HEK293 (cell line): Measurements from ENCODE around the gene SLC38A8.
A peak's percentile ranks its signal among the peaks of the same experiment; 100 is the strongest.

Experiments
- CTCF ChIA-PET: fragments of 350-600 bp; formaldehyde crosslinking; extraction: SDS; loops from one replicate; lab custom pipeline; 2021; ENCODE audit warnings: antibody characterized with exemption; lab: Yijun Ruan, JAX
- POLR2A ChIA-PET: fragments of 300-600 bp; formaldehyde crosslinking; extraction: SDS; loops from one replicate; lab custom pipeline; 2020; ENCODE audit warnings: antibody characterized with exemption, inconsistent platforms; lab: Yijun Ruan, JAX
- H3K27ac ChIP-seq: fragments of 200-500 bp; sonication (Bioruptor generic); 2 replicates; pipeline ENCODE4 v1.5.1; 2014; ENCODE audit warnings: low read depth, low read length, control low read depth, inconsistent platforms; ENCODE audit errors: extremely low read depth
- H3K36me3 ChIP-seq, 2 experiments: fragments of 200-500 bp in 1 of 2; sonication (Bioruptor generic) in 1 of 2; 1 replicate in 1 of 2; 2 replicates in 1 of 2; pipeline ENCODE4 v1.5.1; 2014 to 2017; ENCODE audit warnings: inconsistent platforms in 2 of 2, low read length in 2 of 2; ENCODE audit not compliant: control insufficient read depth in 2 of 2, insufficient read depth in 1 of 2
- H3K4me1 ChIP-seq: fragments of 200-500 bp; sonication (Bioruptor generic); 2 replicates; pipeline ENCODE4 v1.5.1; 2014; ENCODE audit warnings: mild to moderate bottlenecking, low read length, inconsistent platforms; ENCODE audit not compliant: control insufficient read depth, insufficient read depth
- H3K4me3 ChIP-seq: 2 replicates; pipeline ENCODE4 v1.5.1; 2011; ENCODE audit warnings: low read depth, mild to moderate bottlenecking, control low read depth, low read length, moderate library complexity
- H3K9me3 ChIP-seq: fragments of 200-500 bp; sonication (Bioruptor generic); 2 replicates; pipeline ENCODE4 v1.5.1; 2014; ENCODE audit warnings: low read depth, low read length, inconsistent platforms; ENCODE audit not compliant: control insufficient read depth, insufficient read depth
- EGR2 ChIP-seq: fragments of 450-650 bp; formaldehyde crosslinking; IDR thresholded peaks from 2 replicates; pipeline ENCODE4 v1.5.1; 2016; ENCODE audit warnings: low read depth, missing biosample characterization, missing genetic modification characterization
- INSM2 ChIP-seq: fragments of 450-650 bp; formaldehyde crosslinking; IDR thresholded peaks from 2 replicates; pipeline ENCODE4 v1.5.1; 2016; ENCODE audit warnings: missing biosample characterization, missing genetic modification characterization
- KLF1 ChIP-seq: fragments of 450-650 bp; formaldehyde crosslinking; IDR thresholded peaks from 2 replicates; pipeline ENCODE4 v1.5.1; 2016; ENCODE audit warnings: missing biosample characterization, missing genetic modification characterization
- KLF7 ChIP-seq: fragments of 450-650 bp; formaldehyde crosslinking; IDR thresholded peaks from 2 replicates; pipeline ENCODE4 v1.5.1; 2016; ENCODE audit warnings: missing biosample characterization, missing genetic modification characterization, borderline replicate concordance
- KLF8 ChIP-seq: fragments of 450-650 bp; formaldehyde crosslinking; IDR thresholded peaks from 2 replicates; pipeline ENCODE4 v1.5.1; 2016; ENCODE audit warnings: missing biosample characterization, missing genetic modification characterization
- KLF9 ChIP-seq: fragments of 450-650 bp; formaldehyde crosslinking; IDR thresholded peaks from 2 replicates; pipeline ENCODE4 v1.5.1; 2016; ENCODE audit warnings: missing biosample characterization, missing genetic modification characterization, low read depth
- PATZ1 ChIP-seq: fragments of 450-650 bp; formaldehyde crosslinking; IDR thresholded peaks from 2 replicates; pipeline ENCODE4 v1.5.1; 2016; ENCODE audit warnings: missing biosample characterization, missing genetic modification characterization
- REPIN1 ChIP-seq: fragments of 450-650 bp; formaldehyde crosslinking; IDR thresholded peaks from 2 replicates; pipeline ENCODE4 v1.5.1; 2017; ENCODE audit warnings: missing biosample characterization, missing genetic modification characterization, low read depth
- SCRT1 ChIP-seq: fragments of 450-650 bp; formaldehyde crosslinking; IDR thresholded peaks from 2 replicates; pipeline ENCODE4 v1.5.1; 2016; ENCODE audit warnings: missing biosample characterization, missing genetic modification characterization, borderline replicate concordance
- SP3 ChIP-seq: fragments of 450-650 bp; formaldehyde crosslinking; IDR thresholded peaks from 2 replicates; pipeline ENCODE4 v1.5.1; 2016; ENCODE audit warnings: missing biosample characterization, missing genetic modification characterization
- TCF7L2 ChIP-seq: IDR thresholded peaks from 2 replicates; pipeline ENCODE4 v1.6.1; 2011; ENCODE audit warnings: low read depth, mild to moderate bottlenecking, inconsistent platforms, low read length, moderate library complexity, borderline replicate concordance
- YY1 ChIP-seq: fragments of 450-650 bp; formaldehyde crosslinking; IDR thresholded peaks from 2 replicates; pipeline ENCODE4 v1.5.1; 2018; ENCODE audit warnings: missing biosample characterization, missing genetic modification characterization
- ZEB2 ChIP-seq: fragments of 450-650 bp; formaldehyde crosslinking; IDR thresholded peaks from 2 replicates; pipeline ENCODE4 v1.5.1; 2016; ENCODE audit warnings: missing biosample characterization, missing genetic modification characterization
- ZFHX2 ChIP-seq: fragments of 450-650 bp; formaldehyde crosslinking; conservative IDR thresholded peaks from 2 replicates; pipeline ENCODE4 v1.5.1; 2016; ENCODE audit warnings: missing biosample characterization, missing genetic modification characterization
- ZIC2 ChIP-seq: fragments of 450-650 bp; formaldehyde crosslinking; IDR thresholded peaks from 2 replicates; pipeline ENCODE4 v1.5.1; 2016; ENCODE audit warnings: missing biosample characterization, missing genetic modification characterization
- ZNF146 ChIP-seq: fragments of 450-650 bp; formaldehyde crosslinking; IDR thresholded peaks from 2 replicates; pipeline ENCODE4 v1.5.1; 2016; ENCODE audit warnings: missing biosample characterization, missing genetic modification characterization
- ZNF16 ChIP-seq: fragments of 450-650 bp; formaldehyde crosslinking; IDR thresholded peaks from 2 replicates; pipeline ENCODE4 v1.5.1; 2016; ENCODE audit warnings: low read depth, missing biosample characterization, missing genetic modification characterization
- ZNF202 ChIP-seq: fragments of 450-650 bp; formaldehyde crosslinking; IDR thresholded peaks from 2 replicates; pipeline ENCODE4 v1.5.1; 2016; ENCODE audit warnings: missing biosample characterization, missing genetic modification characterization, borderline replicate concordance
- ZNF221 ChIP-seq: fragments of 450-650 bp; formaldehyde crosslinking; IDR thresholded peaks from 2 replicates; pipeline ENCODE4 v1.5.1; 2017; ENCODE audit warnings: missing biosample characterization, missing genetic modification characterization, borderline replicate concordance
- ZNF354C ChIP-seq: fragments of 450-650 bp; formaldehyde crosslinking; IDR thresholded peaks from 2 replicates; pipeline ENCODE4 v1.5.1; 2016; ENCODE audit warnings: missing biosample characterization, missing genetic modification characterization, low read depth, borderline replicate concordance
- ZNF366 ChIP-seq: fragments of 450-650 bp; formaldehyde crosslinking; conservative IDR thresholded peaks from 2 replicates; pipeline ENCODE4 v1.5.1; 2016; ENCODE audit warnings: missing biosample characterization, missing genetic modification characterization
- ZNF473 ChIP-seq: fragments of 450-650 bp; formaldehyde crosslinking; IDR thresholded peaks from 2 replicates; pipeline ENCODE4 v1.5.1; 2017; ENCODE audit warnings: missing biosample characterization, missing genetic modification characterization
- ZNF510 ChIP-seq: fragments of 450-650 bp; formaldehyde crosslinking; IDR thresholded peaks from 2 replicates; pipeline ENCODE4 v1.5.1; 2018; ENCODE audit warnings: mild to moderate bottlenecking, missing genetic modification characterization, missing biosample characterization; ENCODE audit not compliant: insufficient replicate concordance
- ZNF555 ChIP-seq: fragments of 450-650 bp; formaldehyde crosslinking; conservative IDR thresholded peaks from 2 replicates; pipeline ENCODE4 v1.5.1; 2017; ENCODE audit warnings: missing biosample characterization, mild to moderate bottlenecking, missing genetic modification characterization, inconsistent platforms
- ZNF639 ChIP-seq: fragments of 450-650 bp; formaldehyde crosslinking; IDR thresholded peaks from 2 replicates; pipeline ENCODE4 v1.5.1; 2016; ENCODE audit warnings: missing biosample characterization, missing genetic modification characterization
- ZNF670 ChIP-seq: fragments of 450-650 bp; formaldehyde crosslinking; IDR thresholded peaks from 2 replicates; pipeline ENCODE4 v1.5.1; 2016; ENCODE audit warnings: missing biosample characterization, missing genetic modification characterization, low read depth
- ZNF704 ChIP-seq: fragments of 450-650 bp; formaldehyde crosslinking; IDR thresholded peaks from 2 replicates; pipeline ENCODE4 v1.5.1; 2016; ENCODE audit warnings: missing biosample characterization, missing genetic modification characterization
- ZNF707 ChIP-seq: fragments of 450-650 bp; formaldehyde crosslinking; IDR thresholded peaks from 2 replicates; pipeline ENCODE4 v1.5.1; 2016; ENCODE audit warnings: missing biosample characterization, missing genetic modification characterization
- ZNF747 ChIP-seq: fragments of 450-650 bp; formaldehyde crosslinking; IDR thresholded peaks from 2 replicates; pipeline ENCODE4 v1.5.1; 2016; ENCODE audit warnings: missing biosample characterization, missing genetic modification characterization
- ZNF768 ChIP-seq: fragments of 450-650 bp; formaldehyde crosslinking; IDR thresholded peaks from 2 replicates; pipeline ENCODE4 v1.5.1; 2018; ENCODE audit warnings: missing biosample characterization, mild to moderate bottlenecking, missing genetic modification characterization
- ZNF837 ChIP-seq: fragments of 450-650 bp; formaldehyde crosslinking; IDR thresholded peaks from 2 replicates; pipeline ENCODE4 v1.5.1; 2016; ENCODE audit warnings: missing biosample characterization, missing genetic modification characterization
- ZXDB ChIP-seq: fragments of 450-650 bp; formaldehyde crosslinking; IDR thresholded peaks from 2 replicates; pipeline ENCODE4 v1.5.1; 2016; ENCODE audit warnings: missing biosample characterization, missing genetic modification characterization

Gene SLC38A8

GRCh38 chr16:84032458-84033178 lies 10.0 kb downstream of the SLC38A8 start:
- H3K27ac ChIP-seq: no peak overlapping the region
- no peaks in the 10 kb centered on the region for H3K36me3 ChIP-seq
- POLR2A ChIA-PET: no interaction called here
- no peaks in the 10 kb centered on the region for H3K4me1 ChIP-seq
- no peaks in the 10 kb centered on the region for H3K9me3 ChIP-seq
- CTCF ChIA-PET: interaction anchor here (1.6 kb wide), 1 partner anchor 30 kb away, joined by 5 read pairs; no protein-coding TSS in a partner anchor
- H3K4me3 ChIP-seq: no peak overlapping the region
- TF ChIP-seq ZNF16 (tag by site-specific recombination) (no peak), YY1 (tag by site-specific recombination) (no peak), ZIC2 (peak; percentile 41; the same call in 1 of the 2 replicates), ZNF202 (tag by site-specific recombination) (no peak), ZNF768 (tag by site-specific recombination) (no peak), ZXDB (tag by site-specific recombination) (no peak), KLF9 (tag by site-specific recombination) (0 out of 2 replicates have a peak, but pooled peaks have one; percentile 22), ZNF707 (no peak), ZNF366 (tag by site-specific recombination) (no peak), ZNF510 (tag by site-specific recombination) (no peak), PATZ1 (no peak), ZNF555 (tag by site-specific recombination) (no peak), SCRT1 (no peak), ZNF146 (tag by site-specific recombination) (no peak), KLF1 (tag by site-specific recombination) (peak; percentile 41; the same call in 1 of the 2 replicates), ZNF221 (no peak), ZNF670 (tag by site-specific recombination) (no peak), INSM2 (tag by site-specific recombination) (no peak), ZNF837 (tag by site-specific recombination) (no peak), ZNF747 (tag by site-specific recombination) (no peak), TCF7L2 (no peak), ZNF354C (no peak), KLF7 (tag by site-specific recombination) (no peak), EGR2 (tag by site-specific recombination) (peak; percentile 88), REPIN1 (tag by site-specific recombination) (no peak), ZFHX2 (peak; percentile 82), SP3 (no peak), ZNF704 (no peak), ZNF473 (tag by site-specific recombination) (no peak), KLF8 (tag by site-specific recombination) (no peak), ZNF639 (tag by site-specific recombination) (no peak), ZEB2 (tag by site-specific recombination) (no peak)
